ENCODE results near the gene PLBD1.

GRCh38 chr12:14613718-14614117 lies 46.0 kb upstream of the PLBD1 start:
- TF ChIP-seq, protein P1, sequence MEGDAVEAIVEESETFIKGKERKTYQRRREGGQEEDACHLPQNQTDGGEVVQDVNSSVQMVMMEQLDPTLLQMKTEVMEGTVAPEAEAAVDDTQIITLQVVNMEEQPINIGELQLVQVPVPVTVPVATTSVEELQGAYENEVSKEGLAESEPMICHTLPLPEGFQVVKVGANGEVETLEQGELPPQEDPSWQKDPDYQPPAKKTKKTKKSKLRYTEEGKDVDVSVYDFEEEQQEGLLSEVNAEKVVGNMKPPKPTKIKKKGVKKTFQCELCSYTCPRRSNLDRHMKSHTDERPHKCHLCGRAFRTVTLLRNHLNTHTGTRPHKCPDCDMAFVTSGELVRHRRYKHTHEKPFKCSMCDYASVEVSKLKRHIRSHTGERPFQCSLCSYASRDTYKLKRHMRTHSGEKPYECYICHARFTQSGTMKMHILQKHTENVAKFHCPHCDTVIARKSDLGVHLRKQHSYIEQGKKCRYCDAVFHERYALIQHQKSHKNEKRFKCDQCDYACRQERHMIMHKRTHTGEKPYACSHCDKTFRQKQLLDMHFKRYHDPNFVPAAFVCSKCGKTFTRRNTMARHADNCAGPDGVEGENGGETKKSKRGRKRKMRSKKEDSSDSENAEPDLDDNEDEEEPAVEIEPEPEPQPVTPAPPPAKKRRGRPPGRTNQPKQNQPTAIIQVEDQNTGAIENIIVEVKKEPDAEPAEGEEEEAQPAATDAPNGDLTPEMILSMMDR (IDR thresholded peaks at IDR 0.05; ENCODE audit: insufficient read depth, low read length, poor library complexity, severe bottlenecking): no peak
- no peak for TF ChIP-seq EZH2phosphoT487 (conservative IDR thresholded peaks at IDR 0.05; ENCODE audit: low read length)

Measured in SU-DHL-6 (cell line).